Osteoblast (primary cell): Measurements from ENCODE around the gene SLC27A5. TPM values are rescaled to one million over a fixed set of nuclear protein-coding genes. Genes with fewer than 3 reads are reported as not detected.

Experiments
- DNase-seq: peaks from one replicate; pipeline ENCODE4 v3.0.0; 2011; ENCODE audit warnings: low spot score, mixed read lengths; ENCODE audit not compliant: insufficient read length; ENCODE audit errors: missing footprints
- H2AFZ ChIP-seq: 2 replicates; pipeline ENCODE4 v1.6.0; 2011; ENCODE audit warnings: mild to moderate bottlenecking, low read length
- H3K27ac ChIP-seq: 2 replicates; pipeline ENCODE4 v1.5.1; 2011; ENCODE audit warnings: mild to moderate bottlenecking, low read depth, low read length, moderate library complexity
- H3K27me3 ChIP-seq: 2 replicates; pipeline ENCODE4 v1.6.0; 2012; ENCODE audit warnings: mild to moderate bottlenecking, control low read depth, inconsistent platforms, low read length, moderate library complexity; ENCODE audit not compliant: insufficient read depth
- H3K36me3 ChIP-seq: 2 replicates; pipeline ENCODE4 v1.5.1; 2011; ENCODE audit warnings: mild to moderate bottlenecking, low read length, control low read depth, moderate library complexity; ENCODE audit not compliant: insufficient read depth
- H3K4me1 ChIP-seq: 2 replicates; pipeline ENCODE4 v1.5.1; 2011; ENCODE audit warnings: mild to moderate bottlenecking, low read length, control low read depth, moderate library complexity; ENCODE audit not compliant: insufficient read depth
- H3K4me2 ChIP-seq: 2 replicates; pipeline ENCODE4 v1.6.0; 2011; ENCODE audit warnings: mild to moderate bottlenecking, low read length; ENCODE audit not compliant: insufficient read depth
- H3K4me3 ChIP-seq: fragments of 200-600 bp; sonication (generic); 3 replicates; pipeline ENCODE4 v1.5.1; 2012; ENCODE audit warnings: mild to moderate bottlenecking, low read length, inconsistent platforms; ENCODE audit not compliant: insufficient read depth
- H3K79me2 ChIP-seq: 2 replicates; pipeline ENCODE4 v1.6.0; 2012; ENCODE audit warnings: mild to moderate bottlenecking, low read length, control low read depth, inconsistent platforms; ENCODE audit not compliant: insufficient read depth
- H3K9me3 ChIP-seq: 2 replicates; pipeline ENCODE4 v1.5.1; 2011; ENCODE audit warnings: low read depth, low read length, control low read depth
- H4K20me1 ChIP-seq: 2 replicates; pipeline ENCODE4 v1.6.0; 2012; ENCODE audit warnings: mild to moderate bottlenecking, low read length, control low read depth; ENCODE audit not compliant: insufficient read depth
- total RNA-seq: library from RNA; depleted of rRNA; stranded (reverse); fragments of >200 nt; gene quantifications from 2 replicates; pipeline ENCODE4 v1.2.3, GENCODE V29; 2012
- TF ChIP-seq, protein P1 (sequence below): IDR thresholded peaks from 2 replicates; pipeline ENCODE4 v1.5.1; 2011; ENCODE audit warnings: mild to moderate bottlenecking, low read depth, low read length, moderate library complexity; ENCODE audit errors: extremely low read depth

SLC27A5 gene
- total RNA-seq, 1 donor, result 6.5 TPM

DNA sequence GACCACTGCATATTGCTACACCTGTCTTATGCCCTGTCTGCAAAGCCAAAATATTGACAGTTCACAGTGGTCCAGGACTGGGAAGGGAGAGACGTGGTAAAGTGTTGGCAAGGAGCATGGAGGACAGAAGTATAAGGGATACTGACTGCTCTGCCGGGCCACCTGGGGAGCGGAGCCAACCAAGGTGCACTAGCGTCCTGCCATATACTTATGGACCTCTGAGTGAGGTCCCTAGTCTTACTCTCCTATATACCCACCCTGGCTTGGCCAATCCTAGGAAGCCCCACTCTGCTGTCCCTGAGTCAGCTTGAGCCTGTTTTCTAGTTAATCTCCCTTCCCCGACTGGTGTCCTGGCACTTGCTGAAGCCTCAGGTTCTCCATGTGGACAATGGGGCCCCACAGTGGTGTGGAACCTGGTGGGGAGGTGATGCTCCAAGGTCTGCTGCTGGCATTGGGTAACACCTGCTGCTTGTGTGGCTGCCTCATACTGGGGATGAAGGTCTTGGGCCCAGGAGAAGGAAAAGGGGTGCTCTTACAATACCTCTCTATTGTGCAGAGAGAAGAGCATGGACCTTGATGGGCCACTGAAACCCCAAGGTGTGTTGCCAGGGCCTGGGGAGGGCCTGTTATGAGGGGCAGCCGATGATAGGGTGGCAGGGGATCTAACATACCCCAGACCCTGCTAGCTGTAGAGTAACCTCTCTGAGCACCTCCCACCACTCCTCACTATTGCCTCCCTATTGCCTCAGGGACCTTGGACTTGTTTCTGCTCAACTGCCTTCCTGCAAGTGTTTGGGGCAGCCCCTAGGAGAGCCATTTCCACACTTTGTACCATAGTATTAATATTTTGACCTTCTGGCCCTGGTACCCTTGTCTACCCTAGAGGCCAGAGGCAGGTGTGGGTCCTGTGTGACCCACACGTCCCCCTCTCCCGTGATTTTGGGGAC is 25.3 kb upstream of the SLC27A5 start:
- H3K4me3 ChIP-seq, result no peak overlapping the region
- H2AFZ ChIP-seq, result no peak overlapping the region
- no peaks in the 10 kb centered on the region for H3K9me3 ChIP-seq
- H3K36me3 ChIP-seq, result no peaks in the 10 kb centered on the region
- H3K79me2 ChIP-seq, result no peaks in the 10 kb centered on the region
- no peak overlapping the region for H3K4me2 ChIP-seq
- peak; percentile 53 for DNase-seq
- H3K4me1 ChIP-seq, result no peaks in the 10 kb centered on the region
- peaks cover 37% of the 10 kb centered on the region for H3K27me3 ChIP-seq
- TF ChIP-seq, protein P1, sequence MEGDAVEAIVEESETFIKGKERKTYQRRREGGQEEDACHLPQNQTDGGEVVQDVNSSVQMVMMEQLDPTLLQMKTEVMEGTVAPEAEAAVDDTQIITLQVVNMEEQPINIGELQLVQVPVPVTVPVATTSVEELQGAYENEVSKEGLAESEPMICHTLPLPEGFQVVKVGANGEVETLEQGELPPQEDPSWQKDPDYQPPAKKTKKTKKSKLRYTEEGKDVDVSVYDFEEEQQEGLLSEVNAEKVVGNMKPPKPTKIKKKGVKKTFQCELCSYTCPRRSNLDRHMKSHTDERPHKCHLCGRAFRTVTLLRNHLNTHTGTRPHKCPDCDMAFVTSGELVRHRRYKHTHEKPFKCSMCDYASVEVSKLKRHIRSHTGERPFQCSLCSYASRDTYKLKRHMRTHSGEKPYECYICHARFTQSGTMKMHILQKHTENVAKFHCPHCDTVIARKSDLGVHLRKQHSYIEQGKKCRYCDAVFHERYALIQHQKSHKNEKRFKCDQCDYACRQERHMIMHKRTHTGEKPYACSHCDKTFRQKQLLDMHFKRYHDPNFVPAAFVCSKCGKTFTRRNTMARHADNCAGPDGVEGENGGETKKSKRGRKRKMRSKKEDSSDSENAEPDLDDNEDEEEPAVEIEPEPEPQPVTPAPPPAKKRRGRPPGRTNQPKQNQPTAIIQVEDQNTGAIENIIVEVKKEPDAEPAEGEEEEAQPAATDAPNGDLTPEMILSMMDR, result no peak
- no peak overlapping the region for H3K27ac ChIP-seq
- no peaks in the 10 kb centered on the region for H4K20me1 ChIP-seq

DNA sequence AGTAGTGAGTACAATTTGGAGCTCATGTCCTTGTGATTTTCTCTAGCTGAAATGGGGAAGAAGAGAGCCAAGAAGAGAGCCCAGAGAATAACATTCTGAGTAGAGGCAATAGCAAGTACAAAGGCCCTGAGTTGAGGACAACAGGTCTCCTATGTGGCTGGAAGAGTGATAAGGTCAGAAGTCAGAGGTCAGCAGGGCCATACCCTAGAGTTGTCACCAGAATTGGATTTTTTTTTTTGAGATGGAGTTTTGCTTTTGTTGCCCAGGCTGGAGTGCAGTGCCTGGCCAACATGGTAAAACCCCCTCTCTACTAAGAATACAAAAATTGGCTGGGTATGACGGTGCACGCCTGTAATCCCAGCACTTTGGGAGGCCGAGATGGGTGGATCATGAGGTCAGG is 24.1 kb upstream of the SLC27A5 start:
- H4K20me1 ChIP-seq, result no peaks in the 10 kb centered on the region
- no peaks in the 10 kb centered on the region for H3K9me3 ChIP-seq
- peaks cover 48% of the 10 kb centered on the region for H3K27me3 ChIP-seq
- no peak for DNase-seq
- no peak overlapping the region for H2AFZ ChIP-seq
- no peak overlapping the region for H3K4me3 ChIP-seq
- H3K4me1 ChIP-seq, result no peaks in the 10 kb centered on the region
- no peak overlapping the region for H3K4me2 ChIP-seq
- TF ChIP-seq, protein P1, result no peak
- H3K27ac ChIP-seq, result no peak overlapping the region
- H3K79me2 ChIP-seq, result no peaks in the 10 kb centered on the region
- no peaks in the 10 kb centered on the region for H3K36me3 ChIP-seq

DNA sequence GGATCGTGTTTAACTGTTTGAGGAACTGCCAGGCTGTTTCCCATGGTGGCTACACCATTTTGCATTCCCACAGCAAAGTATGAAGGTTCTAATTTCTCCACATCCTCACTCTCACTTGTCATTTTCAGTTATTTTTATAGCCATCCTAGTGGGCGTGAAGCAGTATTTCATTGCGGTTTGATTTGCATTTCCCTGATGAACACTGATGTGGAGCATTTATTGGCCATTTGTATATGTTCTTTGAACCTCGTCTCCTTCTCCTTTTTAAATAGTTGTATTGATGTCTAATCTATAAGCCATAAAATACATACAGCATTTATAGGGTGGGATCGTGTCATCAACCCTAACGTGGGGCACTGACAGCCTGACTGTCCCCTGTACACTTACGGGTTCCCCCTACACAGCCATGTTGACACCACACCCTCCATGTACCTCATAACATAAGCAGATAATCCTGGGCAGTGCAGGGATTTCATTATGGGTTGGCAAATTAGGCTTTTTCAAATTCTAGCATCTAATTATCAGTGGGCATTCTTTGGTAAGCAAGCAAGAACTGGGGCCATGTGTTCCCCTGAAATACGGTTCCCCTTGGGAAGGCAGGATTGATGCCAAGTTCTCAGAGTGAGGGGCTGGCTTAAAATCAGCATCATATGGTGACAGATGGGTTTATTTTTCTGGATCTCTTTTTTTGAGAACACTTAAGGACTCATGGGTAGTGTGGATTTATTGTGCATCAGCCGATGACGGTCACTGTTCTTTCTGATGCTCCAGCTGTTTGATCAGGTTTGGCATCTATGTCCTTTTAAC is 19.4 kb upstream of the SLC27A5 start:
- no peaks in the 10 kb centered on the region for H3K79me2 ChIP-seq
- no peaks in the 10 kb centered on the region for H3K9me3 ChIP-seq
- H3K27ac ChIP-seq, result no peak overlapping the region
- H2AFZ ChIP-seq, result no peak overlapping the region
- H3K4me2 ChIP-seq, result no peak overlapping the region
- H3K4me3 ChIP-seq, result no peak overlapping the region
- no peak for DNase-seq
- TF ChIP-seq, protein P1, result no peak
- no peaks in the 10 kb centered on the region for H3K4me1 ChIP-seq
- H3K36me3 ChIP-seq, result no peaks in the 10 kb centered on the region
- peaks cover 14% of the 10 kb centered on the region for H3K27me3 ChIP-seq
- H4K20me1 ChIP-seq, result no peaks in the 10 kb centered on the region

DNA sequence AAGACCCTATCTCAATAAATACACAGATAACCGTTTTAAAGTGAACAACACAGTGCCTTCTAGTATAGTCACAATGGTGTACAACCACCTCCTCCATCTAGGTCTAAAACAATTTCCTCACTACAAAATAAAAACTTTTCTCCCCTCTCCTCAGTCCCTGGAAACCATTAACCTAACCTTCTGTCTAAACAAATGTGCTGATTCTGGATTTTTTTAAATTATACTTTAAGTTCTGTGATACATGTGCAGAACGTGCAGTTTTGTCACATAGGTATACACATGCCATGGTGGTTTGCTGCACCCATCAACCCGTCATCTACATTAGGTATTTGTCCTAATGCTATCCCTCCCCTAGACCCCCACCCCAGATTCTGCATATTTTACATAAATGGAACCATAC is 17.6 kb upstream of the SLC27A5 start:
- Histone ChIP-seq H3K36me3 (no peaks in the 10 kb centered on the region), H3K4me3 (no peak overlapping the region), H3K79me2 (no peaks in the 10 kb centered on the region), H3K4me1 (no peaks in the 10 kb centered on the region), H3K9me3 (no peaks in the 10 kb centered on the region), H3K27ac (no peak overlapping the region), H3K4me2 (no peak overlapping the region), H3K27me3 (peaks cover 14% of the 10 kb centered on the region), H2AFZ (no peak overlapping the region), H4K20me1 (no peaks in the 10 kb centered on the region)
- peak; percentile 5 for DNase-seq
- TF ChIP-seq, protein P1, result no peak
